ENCODE results near the gene SREBF2. TPM values are rescaled to one million over a fixed set of nuclear protein-coding genes. Genes with fewer than 3 reads are reported as not detected.

SREBF2 gene
- total and polyA plus RNA-seq, 9 of the 15 experiments (the other 6 are each of a cell fraction or from before 2014, with no cell fraction given), result 1.1 to 84.2 (median 26.9) TPM

GRCh38 chr22:41891407-41891806 lies 58.5 kb downstream of the SREBF2 start:
- in situ Hi-C loops (cut with MboI), result no loop called here
- TF ChIP-seq NELFE (IDR thresholded peaks at IDR 0.05; ENCODE audit: insufficient read depth, insufficient read length), result no peak
- TF ChIP-seq ZFP1 (CRISPR knock-in tag; IDR thresholded peaks at IDR 0.05), result no peak
- no peak for TF ChIP-seq ZNF140 (CRISPR knock-in tag; IDR thresholded peaks at IDR 0.05)
- TF ChIP-seq, protein P1, sequence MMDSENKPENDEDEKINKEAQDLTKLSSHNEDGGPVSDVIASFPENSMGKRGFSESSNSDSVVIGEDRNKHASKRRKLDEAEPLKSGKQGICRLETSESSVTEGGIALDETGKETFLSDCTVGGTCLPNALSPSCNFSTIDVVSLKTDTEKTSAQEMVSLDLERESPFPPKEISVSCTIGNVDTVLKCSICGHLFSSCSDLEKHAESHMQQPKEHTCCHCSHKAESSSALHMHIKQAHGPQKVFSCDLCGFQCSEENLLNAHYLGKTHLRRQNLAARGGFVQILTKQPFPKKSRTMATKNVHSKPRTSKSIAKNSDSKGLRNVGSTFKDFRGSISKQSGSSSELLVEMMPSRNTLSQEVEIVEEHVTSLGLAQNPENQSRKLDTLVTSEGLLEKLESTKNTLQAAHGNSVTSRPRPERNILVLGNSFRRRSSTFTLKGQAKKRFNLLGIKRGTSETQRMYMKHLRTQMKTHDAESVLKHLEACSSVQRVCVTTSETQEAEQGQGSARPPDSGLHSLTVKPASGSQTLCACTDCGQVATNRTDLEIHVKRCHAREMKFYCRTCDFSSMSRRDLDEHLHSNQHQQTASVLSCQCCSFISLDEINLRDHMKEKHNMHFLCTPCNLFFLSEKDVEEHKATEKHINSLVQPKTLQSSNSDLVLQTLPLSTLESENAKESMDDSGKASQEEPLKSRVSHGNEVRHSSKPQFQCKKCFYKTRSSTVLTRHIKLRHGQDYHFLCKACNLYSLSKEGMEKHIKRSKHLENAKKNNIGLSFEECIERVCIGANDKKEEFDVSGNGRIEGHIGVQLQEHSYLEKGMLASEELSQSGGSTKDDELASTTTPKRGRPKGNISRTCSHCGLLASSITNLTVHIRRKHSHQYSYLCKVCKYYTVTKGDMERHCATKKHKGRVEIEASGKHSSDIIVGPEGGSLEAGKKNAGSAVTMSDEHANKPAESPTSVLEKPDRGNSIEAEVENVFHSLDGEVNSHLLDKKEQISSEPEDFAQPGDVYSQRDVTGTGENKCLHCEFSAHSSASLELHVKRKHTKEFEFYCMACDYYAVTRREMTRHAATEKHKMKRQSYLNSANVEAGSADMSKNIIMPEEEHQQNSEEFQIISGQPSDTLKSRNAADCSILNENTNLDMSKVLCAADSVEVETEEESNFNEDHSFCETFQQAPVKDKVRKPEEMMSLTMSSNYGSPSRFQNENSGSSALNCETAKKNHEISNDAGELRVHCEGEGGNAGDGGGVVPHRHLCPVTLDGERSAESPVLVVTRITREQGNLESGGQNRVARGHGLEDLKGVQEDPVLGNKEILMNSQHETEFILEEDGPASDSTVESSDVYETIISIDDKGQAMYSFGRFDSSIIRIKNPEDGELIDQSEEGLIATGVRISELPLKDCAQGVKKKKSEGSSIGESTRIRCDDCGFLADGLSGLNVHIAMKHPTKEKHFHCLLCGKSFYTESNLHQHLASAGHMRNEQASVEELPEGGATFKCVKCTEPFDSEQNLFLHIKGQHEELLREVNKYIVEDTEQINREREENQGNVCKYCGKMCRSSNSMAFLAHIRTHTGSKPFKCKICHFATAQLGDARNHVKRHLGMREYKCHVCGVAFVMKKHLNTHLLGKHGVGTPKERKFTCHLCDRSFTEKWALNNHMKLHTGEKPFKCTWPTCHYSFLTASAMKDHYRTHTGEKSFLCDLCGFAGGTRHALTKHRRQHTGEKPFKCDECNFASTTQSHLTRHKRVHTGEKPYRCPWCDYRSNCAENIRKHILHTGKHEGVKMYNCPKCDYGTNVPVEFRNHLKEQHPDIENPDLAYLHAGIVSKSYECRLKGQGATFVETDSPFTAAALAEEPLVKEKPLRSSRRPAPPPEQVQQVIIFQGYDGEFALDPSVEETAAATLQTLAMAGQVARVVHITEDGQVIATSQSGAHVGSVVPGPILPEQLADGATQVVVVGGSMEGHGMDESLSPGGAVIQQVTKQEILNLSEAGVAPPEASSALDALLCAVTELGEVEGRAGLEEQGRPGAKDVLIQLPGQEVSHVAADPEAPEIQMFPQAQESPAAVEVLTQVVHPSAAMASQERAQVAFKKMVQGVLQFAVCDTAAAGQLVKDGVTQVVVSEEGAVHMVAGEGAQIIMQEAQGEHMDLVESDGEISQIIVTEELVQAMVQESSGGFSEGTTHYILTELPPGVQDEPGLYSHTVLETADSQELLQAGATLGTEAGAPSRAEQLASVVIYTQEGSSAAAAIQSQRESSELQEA (IDR thresholded peaks at IDR 0.05; ENCODE audit: low read depth), result no peak
- TF ChIP-seq, protein P2, sequence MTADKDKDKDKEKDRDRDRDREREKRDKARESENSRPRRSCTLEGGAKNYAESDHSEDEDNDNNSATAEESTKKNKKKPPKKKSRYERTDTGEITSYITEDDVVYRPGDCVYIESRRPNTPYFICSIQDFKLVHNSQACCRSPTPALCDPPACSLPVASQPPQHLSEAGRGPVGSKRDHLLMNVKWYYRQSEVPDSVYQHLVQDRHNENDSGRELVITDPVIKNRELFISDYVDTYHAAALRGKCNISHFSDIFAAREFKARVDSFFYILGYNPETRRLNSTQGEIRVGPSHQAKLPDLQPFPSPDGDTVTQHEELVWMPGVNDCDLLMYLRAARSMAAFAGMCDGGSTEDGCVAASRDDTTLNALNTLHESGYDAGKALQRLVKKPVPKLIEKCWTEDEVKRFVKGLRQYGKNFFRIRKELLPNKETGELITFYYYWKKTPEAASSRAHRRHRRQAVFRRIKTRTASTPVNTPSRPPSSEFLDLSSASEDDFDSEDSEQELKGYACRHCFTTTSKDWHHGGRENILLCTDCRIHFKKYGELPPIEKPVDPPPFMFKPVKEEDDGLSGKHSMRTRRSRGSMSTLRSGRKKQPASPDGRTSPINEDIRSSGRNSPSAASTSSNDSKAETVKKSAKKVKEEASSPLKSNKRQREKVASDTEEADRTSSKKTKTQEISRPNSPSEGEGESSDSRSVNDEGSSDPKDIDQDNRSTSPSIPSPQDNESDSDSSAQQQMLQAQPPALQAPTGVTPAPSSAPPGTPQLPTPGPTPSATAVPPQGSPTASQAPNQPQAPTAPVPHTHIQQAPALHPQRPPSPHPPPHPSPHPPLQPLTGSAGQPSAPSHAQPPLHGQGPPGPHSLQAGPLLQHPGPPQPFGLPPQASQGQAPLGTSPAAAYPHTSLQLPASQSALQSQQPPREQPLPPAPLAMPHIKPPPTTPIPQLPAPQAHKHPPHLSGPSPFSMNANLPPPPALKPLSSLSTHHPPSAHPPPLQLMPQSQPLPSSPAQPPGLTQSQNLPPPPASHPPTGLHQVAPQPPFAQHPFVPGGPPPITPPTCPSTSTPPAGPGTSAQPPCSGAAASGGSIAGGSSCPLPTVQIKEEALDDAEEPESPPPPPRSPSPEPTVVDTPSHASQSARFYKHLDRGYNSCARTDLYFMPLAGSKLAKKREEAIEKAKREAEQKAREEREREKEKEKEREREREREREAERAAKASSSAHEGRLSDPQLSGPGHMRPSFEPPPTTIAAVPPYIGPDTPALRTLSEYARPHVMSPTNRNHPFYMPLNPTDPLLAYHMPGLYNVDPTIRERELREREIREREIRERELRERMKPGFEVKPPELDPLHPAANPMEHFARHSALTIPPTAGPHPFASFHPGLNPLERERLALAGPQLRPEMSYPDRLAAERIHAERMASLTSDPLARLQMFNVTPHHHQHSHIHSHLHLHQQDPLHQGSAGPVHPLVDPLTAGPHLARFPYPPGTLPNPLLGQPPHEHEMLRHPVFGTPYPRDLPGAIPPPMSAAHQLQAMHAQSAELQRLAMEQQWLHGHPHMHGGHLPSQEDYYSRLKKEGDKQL (CRISPR knock-in tag; IDR thresholded peaks at IDR 0.05; ENCODE audit: borderline replicate concordance), result no peak
- no peak for TF ChIP-seq ARHGAP35 (IDR thresholded peaks at IDR 0.05; ENCODE audit: partially characterized antibody)
- TF ChIP-seq ZNF408 (CRISPR knock-in tag; IDR thresholded peaks at IDR 0.05; ENCODE audit: low read depth), result no peak
- TF ChIP-seq ATF7 (IDR thresholded peaks at IDR 0.05), result no peak
- no peak for TF ChIP-seq NCOR1 (IDR thresholded peaks at IDR 0.05)
- TF ChIP-seq ZNF232 (CRISPR knock-in tag; IDR thresholded peaks at IDR 0.05), result no peak

More at GRCh38 chr22:41891407-41891806, 58.5 kb downstream of the SREBF2 start:
- H3K9ac ChIP-seq (ENCODE audit: insufficient read depth in 1 of 2, low read depth in 2 of 2, low read length in 2 of 2), result no peak overlapping the region
- H3K27me3 ChIP-seq (ENCODE audit: control insufficient read depth in 2 of 2, insufficient read depth in 2 of 2, low read length in 2 of 2), result no peaks in the 10 kb centered on the region
- H3K79me2 ChIP-seq (ENCODE audit: control insufficient read depth, insufficient read depth, low read length), result no peaks in the 10 kb centered on the region; the same call in 2 of the 3 replicates
- H3K27ac ChIP-seq (ENCODE audit: extremely low read depth, low read depth, low read length), result no peak overlapping the region
- H4K20me1 ChIP-seq (replicated peaks; ENCODE audit: control insufficient read depth, insufficient read depth, low read length), result no peaks in the 10 kb centered on the region
- BruUV-seq (replicated peaks), result no TSS peak
- WGBS (ENCODE audit: insufficient coverage, low coverage, missing lambda C conversion rate), result 100% methylated on average over 3 of the region's 9 CpGs
- H3K36me3 ChIP-seq (ENCODE audit: control insufficient read depth, insufficient read depth, low read length), result peaks cover 79% of the 10 kb centered on the region; the same call in 2 of the 3 replicates
- POLR2A ChIA-PET, result no interaction called here
- CTCF ChIA-PET (ENCODE audit: low intra/inter-chr PET ratio), result no interaction called here
- no peaks in the 10 kb centered on the region for H3K9me3 ChIP-seq (replicated peaks; ENCODE audit: control insufficient read depth, insufficient read depth, low read depth, low read length)
- FAIRE-seq, result no peak
- no peak for ATAC-seq
- no peak overlapping the region for H2AFZ ChIP-seq (ENCODE audit: low read depth, low read length)
- H3K4me2 ChIP-seq (ENCODE audit: insufficient read depth, low read length), result no peak overlapping the region
- no peak overlapping the region for H3K4me3 ChIP-seq
- H3K4me1 ChIP-seq (replicated peaks in 1 of 2; ENCODE audit: control insufficient read depth in 2 of 2, insufficient read depth in 2 of 2, low read length in 2 of 2), result no peaks in the 10 kb centered on the region; a peak in 1 of 5 replicates
- DNase-seq (ENCODE audit: extremely low read depth in 1 of 4, low spot score in 3 of 4), result no peak
- intact Hi-C loops (cut with micrococcal nuclease), result no loop called here
- no peaks in the 10 kb centered on the region for H3K9me1 ChIP-seq (ENCODE audit: control insufficient read depth, insufficient read depth, low read length)
